Neural progenitor cell (in vitro differentiated cells): ENCODE results near the gene RTN4R. TPM values are rescaled to one million over a fixed set of nuclear protein-coding genes. Genes with fewer than 3 reads are reported as not detected.
A peak's percentile ranks its signal among the peaks of the same experiment; 100 is the strongest.

Source experiments
- DNase-seq: peaks from one replicate; pipeline ENCODE4 v3.0.0-alpha.2; 2016; ENCODE audit warnings: low spot score
- H2AFZ ChIP-seq: fragments of 200-600 bp; sonication (generic); replicated peaks from 2 replicates; pipeline ENCODE4 v1.6.1; 2016; ENCODE audit warnings: antibody characterized with exemption
- H3F3A ChIP-seq: fragments of 200-600 bp; sonication (generic); 2 replicates; pipeline ENCODE4 v1.6.1; 2016; ENCODE audit warnings: antibody characterized with exemption, low read depth
- H3K27ac ChIP-seq: fragments of 200-600 bp; sonication (generic); 2 replicates; pipeline ENCODE4 v1.5.1; 2016; ENCODE audit warnings: mild to moderate bottlenecking
- H3K27me3 ChIP-seq: fragments of 200-600 bp; sonication (generic); 2 replicates; pipeline ENCODE4 v1.6.1; 2016; ENCODE audit warnings: mild to moderate bottlenecking, moderate library complexity
- H3K36me3 ChIP-seq: fragments of 200-600 bp; sonication (generic); 2 replicates; pipeline ENCODE4 v1.5.1; 2016
- H3K4me1 ChIP-seq: fragments of 200-600 bp; sonication (generic); 2 replicates; pipeline ENCODE4 v1.6.1; 2016; ENCODE audit warnings: mixed run types
- H3K4me2 ChIP-seq: fragments of 200-600 bp; sonication (generic); 2 replicates; pipeline ENCODE4 v1.6.1; 2016
- H3K4me3 ChIP-seq: fragments of 200-600 bp; sonication (generic); 2 replicates; pipeline ENCODE4 v1.5.1; 2016
- H3K79me2 ChIP-seq: fragments of 200-600 bp; sonication (generic); 2 replicates; pipeline ENCODE4 v1.6.1; 2016; ENCODE audit warnings: low read depth
- H3K9ac ChIP-seq: fragments of 200-600 bp; sonication (generic); 2 replicates; pipeline ENCODE4 v1.6.1; 2016
- H3K9me3 ChIP-seq: fragments of 200-600 bp; sonication (generic); 2 replicates; pipeline ENCODE4 v1.5.1; 2016; ENCODE audit warnings: low read depth
- H4K20me1 ChIP-seq: fragments of 200-600 bp; sonication (generic); 2 replicates; pipeline ENCODE4 v1.6.1; 2016; ENCODE audit warnings: low read depth
- H3K27ac Mint-ChIP-seq: 3 replicates; pipeline ENCODE4 v1.8.0; 2021; ENCODE audit warnings: mixed read lengths
- H3K27me3 Mint-ChIP-seq: 2 replicates; pipeline ENCODE4 v1.8.0; 2022; ENCODE audit warnings: low read depth, mild to moderate bottlenecking, inconsistent platforms, moderate library complexity, mixed read lengths; ENCODE audit not compliant: insufficient read depth
- H3K36me3 Mint-ChIP-seq: 3 replicates; pipeline ENCODE4 v1.8.0; 2021; ENCODE audit warnings: mixed read lengths
- H3K4me1 Mint-ChIP-seq: 3 replicates; pipeline ENCODE4 v1.8.0; 2021; ENCODE audit warnings: mixed read lengths
- H3K4me3 Mint-ChIP-seq: 3 replicates; pipeline ENCODE4 v1.8.0; 2021; ENCODE audit warnings: mild to moderate bottlenecking, moderate library complexity, mixed read lengths
- H3K9me3 Mint-ChIP-seq: 3 replicates; pipeline ENCODE4 v1.8.0; 2020; ENCODE audit warnings: mixed read lengths
- EZH2 ChIP-seq: fragments of 200-600 bp; sonication (generic); IDR thresholded peaks from 2 replicates; pipeline ENCODE4 v1.6.1; 2017; ENCODE audit warnings: antibody characterized with exemption, mild to moderate bottlenecking, moderate library complexity
- EZH2phosphoT487 ChIP-seq: fragments of 200-600 bp; sonication (generic); IDR thresholded peaks from 2 replicates; pipeline ENCODE4 v1.6.1; 2017; ENCODE audit warnings: antibody characterized with exemption
- total RNA-seq: library from RNA; depleted of rRNA; stranded (reverse); fragments of >200 nt; gene quantifications from 2 replicates; pipeline ENCODE4 v1.2.3, GENCODE V29; 2015; ENCODE audit warnings: low replicate concordance
- TF ChIP-seq, protein P1 (sequence below): fragments of 200-600 bp; sonication (generic); IDR thresholded peaks from 2 replicates; pipeline ENCODE4 v1.5.1; 2017; ENCODE audit warnings: antibody characterized with exemption, mild to moderate bottlenecking

RTN4R gene
- total RNA-seq, 1 donor from 2014 or later, result 6.3 TPM

- Mint-ChIP-seq H3K27ac (no peak overlapping the region), H3K4me1 (peaks cover 10% of the 10 kb centered on the region), H3K9me3 (no peaks in the 10 kb centered on the region), H3K27me3 (peaks cover 5% of the 10 kb centered on the region), H3K36me3 (no peaks in the 10 kb centered on the region), H3K4me3 (no peak overlapping the region)
- Histone ChIP-seq H3K4me2 (no peak overlapping the region), H3K36me3 (no peaks in the 10 kb centered on the region), H2AFZ (no peak overlapping the region), H3K27ac (no peak overlapping the region), H3F3A (peaks cover 5% of the 10 kb centered on the region), H3K27me3 (no peaks in the 10 kb centered on the region), H3K4me3 (no peak overlapping the region), H4K20me1 (peaks cover 51% of the 10 kb centered on the region), H3K79me2 (peaks cover 9% of the 10 kb centered on the region), H3K9ac (no peak overlapping the region), H3K4me1 (no peaks in the 10 kb centered on the region), H3K9me3 (no peaks in the 10 kb centered on the region)
- DNase-seq, result no peak
- TF ChIP-seq EZH2 (no peak), EZH2phosphoT487 (no peak)
- TF ChIP-seq, protein P1, sequence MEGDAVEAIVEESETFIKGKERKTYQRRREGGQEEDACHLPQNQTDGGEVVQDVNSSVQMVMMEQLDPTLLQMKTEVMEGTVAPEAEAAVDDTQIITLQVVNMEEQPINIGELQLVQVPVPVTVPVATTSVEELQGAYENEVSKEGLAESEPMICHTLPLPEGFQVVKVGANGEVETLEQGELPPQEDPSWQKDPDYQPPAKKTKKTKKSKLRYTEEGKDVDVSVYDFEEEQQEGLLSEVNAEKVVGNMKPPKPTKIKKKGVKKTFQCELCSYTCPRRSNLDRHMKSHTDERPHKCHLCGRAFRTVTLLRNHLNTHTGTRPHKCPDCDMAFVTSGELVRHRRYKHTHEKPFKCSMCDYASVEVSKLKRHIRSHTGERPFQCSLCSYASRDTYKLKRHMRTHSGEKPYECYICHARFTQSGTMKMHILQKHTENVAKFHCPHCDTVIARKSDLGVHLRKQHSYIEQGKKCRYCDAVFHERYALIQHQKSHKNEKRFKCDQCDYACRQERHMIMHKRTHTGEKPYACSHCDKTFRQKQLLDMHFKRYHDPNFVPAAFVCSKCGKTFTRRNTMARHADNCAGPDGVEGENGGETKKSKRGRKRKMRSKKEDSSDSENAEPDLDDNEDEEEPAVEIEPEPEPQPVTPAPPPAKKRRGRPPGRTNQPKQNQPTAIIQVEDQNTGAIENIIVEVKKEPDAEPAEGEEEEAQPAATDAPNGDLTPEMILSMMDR, result no peak
Measured at GRCh38 chr22:20262582-20263147, 5.5 kb downstream of the RTN4R start.

DNA sequence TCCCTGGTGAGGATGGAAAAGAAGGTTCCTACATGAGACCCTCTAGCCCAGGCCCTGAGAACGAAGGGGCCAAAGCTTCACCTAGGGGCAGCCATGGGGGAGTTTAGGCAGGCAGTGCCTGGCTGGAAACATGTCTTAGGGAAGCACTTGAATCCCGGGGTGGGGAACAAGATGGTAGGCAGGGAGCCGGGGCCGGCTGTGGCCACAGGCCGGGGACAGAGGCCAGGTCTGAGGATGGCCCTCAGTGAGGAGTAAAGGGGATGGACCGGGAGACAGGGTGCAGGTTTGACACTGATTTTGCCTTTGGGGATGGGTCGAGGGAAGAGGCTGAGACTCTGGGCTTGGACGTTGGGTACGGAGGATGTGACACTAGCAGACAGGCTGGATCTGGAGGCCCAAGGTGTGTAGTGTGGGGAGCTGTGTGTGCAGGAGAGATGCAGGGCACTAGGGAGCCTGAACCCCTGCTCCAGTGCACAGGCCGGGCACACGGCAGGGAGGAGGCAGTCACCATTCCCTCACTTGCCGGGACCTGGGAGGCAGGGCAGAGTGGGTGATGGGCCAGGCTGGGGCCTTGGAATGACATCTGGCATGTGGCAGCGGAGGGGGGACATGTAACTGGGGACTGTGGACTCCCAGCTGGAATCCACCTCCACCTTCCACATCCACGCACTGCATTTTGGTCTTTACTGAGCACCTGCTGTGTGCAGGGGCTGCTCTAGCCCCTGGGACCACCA lies 6.1 kb downstream of the RTN4R start:
- peaks cover 46% of the 10 kb centered on the region for H4K20me1 ChIP-seq
- H3K9me3 Mint-ChIP-seq, result no peaks in the 10 kb centered on the region
- H3K9ac ChIP-seq, result no peak overlapping the region
- no peaks in the 10 kb centered on the region for H3F3A ChIP-seq
- no peaks in the 10 kb centered on the region for H3K36me3 ChIP-seq
- peak overlapping the region; percentile 11 for H3K27ac Mint-ChIP-seq
- no peak overlapping the region for H3K27ac ChIP-seq
- TF ChIP-seq, protein P1, result no peak
- TF ChIP-seq EZH2phosphoT487 (no peak), EZH2 (no peak)
- peaks cover 10% of the 10 kb centered on the region for H3K4me1 Mint-ChIP-seq
- no peak overlapping the region for H2AFZ ChIP-seq
- H3K9me3 ChIP-seq, result no peaks in the 10 kb centered on the region
- no peaks in the 10 kb centered on the region for H3K36me3 Mint-ChIP-seq
- H3K27me3 ChIP-seq, result no peaks in the 10 kb centered on the region
- no peaks in the 10 kb centered on the region for H3K4me1 ChIP-seq
- no peak overlapping the region for H3K4me3 ChIP-seq
- peaks cover 2% of the 10 kb centered on the region for H3K79me2 ChIP-seq
- no peak overlapping the region for H3K4me3 Mint-ChIP-seq
- H3K27me3 Mint-ChIP-seq, result peaks cover 5% of the 10 kb centered on the region
- H3K4me2 ChIP-seq, result no peak overlapping the region
- DNase-seq, result no peak

DNA sequence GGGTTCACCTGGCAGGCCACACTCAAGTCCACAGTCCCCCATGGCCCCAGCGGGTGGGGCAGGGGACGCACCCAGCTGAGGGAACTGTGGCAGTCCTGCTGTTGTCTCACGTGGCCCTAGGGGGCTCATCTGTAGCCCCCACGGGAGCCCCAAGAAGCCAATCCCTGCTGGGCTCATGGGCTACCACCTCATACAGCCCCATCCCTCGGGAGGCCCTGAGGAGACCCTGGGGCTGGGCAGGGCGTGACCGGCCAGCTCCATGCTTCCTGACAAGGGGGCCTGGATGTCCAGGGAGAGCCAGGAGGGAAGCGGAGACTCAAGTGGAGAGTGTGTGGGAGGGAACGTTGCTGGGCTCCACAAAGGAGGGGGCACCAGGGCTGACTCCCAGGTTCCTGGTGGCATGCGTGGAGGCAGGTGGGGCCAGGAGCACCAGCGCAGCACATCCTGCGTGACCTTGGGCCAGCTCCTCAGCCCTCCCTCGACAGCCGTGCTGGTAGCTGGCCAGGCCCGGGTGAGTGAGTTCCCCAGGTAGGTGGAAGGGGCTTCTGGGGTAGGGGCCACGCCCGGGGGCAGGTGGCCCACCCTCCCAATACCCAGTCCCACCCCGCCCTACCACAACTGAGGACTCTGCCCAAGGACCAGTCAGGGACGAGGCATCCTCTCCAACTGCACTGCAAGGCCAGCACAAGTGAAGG lies 7.9 kb downstream of the RTN4R start:
- Histone ChIP-seq H3K27me3 (no peaks in the 10 kb centered on the region), H3K9ac (no peak overlapping the region), H3K79me2 (no peaks in the 10 kb centered on the region), H3K36me3 (no peaks in the 10 kb centered on the region), H3K4me2 (no peak overlapping the region), H3K4me3 (no peak overlapping the region), H3K4me1 (no peaks in the 10 kb centered on the region), H3K9me3 (no peaks in the 10 kb centered on the region), H4K20me1 (peaks cover 42% of the 10 kb centered on the region), H3F3A (no peaks in the 10 kb centered on the region), H2AFZ (no peak overlapping the region), H3K27ac (no peak overlapping the region)
- Mint-ChIP-seq H3K27ac (no peak overlapping the region), H3K4me3 (no peak overlapping the region), H3K4me1 (peaks cover 13% of the 10 kb centered on the region), H3K9me3 (no peaks in the 10 kb centered on the region), H3K36me3 (no peaks in the 10 kb centered on the region), H3K27me3 (peaks cover 5% of the 10 kb centered on the region)
- DNase-seq, result no peak
- TF ChIP-seq, protein P1, result no peak
- TF ChIP-seq EZH2, result no peak
